ENCODE data around the gene CERK.
A peak's percentile ranks its signal among the peaks of the same experiment; 100 is the strongest.

Gene CERK

GRCh38 chr22:46770726-46771125 is 32.7 kb upstream of the CERK start:
- peak overlapping the region; percentile 54 for H3K4me3 ChIP-seq (ENCODE audit: low read depth, low read length)
- no peak for TF ChIP-seq CTCF (IDR thresholded peaks at IDR 0.05; ENCODE audit: insufficient read depth, low read depth, low read length, missing control alignments)
- DNase-seq (ENCODE audit: low read depth): peak; percentile 68

GRCh38 chr22:46770151-46770641 is 32.1 kb upstream of the CERK start:
- H3K4me3 ChIP-seq (ENCODE audit: low read depth, low read length): peak overlapping the region; percentile 54
- no peak for TF ChIP-seq CTCF (IDR thresholded peaks at IDR 0.05; ENCODE audit: insufficient read depth, low read depth, low read length, missing control alignments)
- DNase-seq (ENCODE audit: low read depth): no peak

- no peak for TF ChIP-seq CTCF (IDR thresholded peaks at IDR 0.05; ENCODE audit: insufficient read depth, low read depth, low read length, missing control alignments)
- peak overlapping the region; percentile 54 for H3K4me3 ChIP-seq (ENCODE audit: low read depth, low read length)
- DNase-seq (ENCODE audit: low read depth): no peak
Observed at GRCh38 chr22:46769706-46770105, 31.7 kb upstream of the CERK start.

GRCh38 chr22:46769191-46769675 is 31.2 kb upstream of the CERK start:
- peak overlapping the region; percentile 54 for H3K4me3 ChIP-seq (ENCODE audit: low read depth, low read length)
- TF ChIP-seq CTCF (IDR thresholded peaks at IDR 0.05; ENCODE audit: insufficient read depth, low read depth, low read length, missing control alignments): no peak
- peak; percentile 76 for DNase-seq (ENCODE audit: low read depth)

GRCh38 chr22:46767249-46767985 is 29.4 kb upstream of the CERK start:
- no peak overlapping the region; the same call in 1 of the 2 replicates for H3K4me3 ChIP-seq (ENCODE audit: low read depth, low read length)
- no peak for TF ChIP-seq CTCF (IDR thresholded peaks at IDR 0.05; ENCODE audit: insufficient read depth, low read depth, low read length, missing control alignments)
- DNase-seq (ENCODE audit: low read depth): no peak

GRCh38 chr22:46766611-46767010 is 28.6 kb upstream of the CERK start:
- no peak overlapping the region for H3K4me3 ChIP-seq (ENCODE audit: low read depth, low read length)
- no peak for DNase-seq (ENCODE audit: low read depth)
- no peak for TF ChIP-seq CTCF (IDR thresholded peaks at IDR 0.05; ENCODE audit: insufficient read depth, low read depth, low read length, missing control alignments)
